ENCODE measurements around the gene PTPA. TPM values are rescaled to one million over a fixed set of nuclear protein-coding genes. Genes with fewer than 3 reads are reported as not detected.

The PTPA gene
- total and polyA plus RNA-seq, 2 of the 4 experiments (the other 2 are of a cell fraction), result 124 to 149 TPM

DNA sequence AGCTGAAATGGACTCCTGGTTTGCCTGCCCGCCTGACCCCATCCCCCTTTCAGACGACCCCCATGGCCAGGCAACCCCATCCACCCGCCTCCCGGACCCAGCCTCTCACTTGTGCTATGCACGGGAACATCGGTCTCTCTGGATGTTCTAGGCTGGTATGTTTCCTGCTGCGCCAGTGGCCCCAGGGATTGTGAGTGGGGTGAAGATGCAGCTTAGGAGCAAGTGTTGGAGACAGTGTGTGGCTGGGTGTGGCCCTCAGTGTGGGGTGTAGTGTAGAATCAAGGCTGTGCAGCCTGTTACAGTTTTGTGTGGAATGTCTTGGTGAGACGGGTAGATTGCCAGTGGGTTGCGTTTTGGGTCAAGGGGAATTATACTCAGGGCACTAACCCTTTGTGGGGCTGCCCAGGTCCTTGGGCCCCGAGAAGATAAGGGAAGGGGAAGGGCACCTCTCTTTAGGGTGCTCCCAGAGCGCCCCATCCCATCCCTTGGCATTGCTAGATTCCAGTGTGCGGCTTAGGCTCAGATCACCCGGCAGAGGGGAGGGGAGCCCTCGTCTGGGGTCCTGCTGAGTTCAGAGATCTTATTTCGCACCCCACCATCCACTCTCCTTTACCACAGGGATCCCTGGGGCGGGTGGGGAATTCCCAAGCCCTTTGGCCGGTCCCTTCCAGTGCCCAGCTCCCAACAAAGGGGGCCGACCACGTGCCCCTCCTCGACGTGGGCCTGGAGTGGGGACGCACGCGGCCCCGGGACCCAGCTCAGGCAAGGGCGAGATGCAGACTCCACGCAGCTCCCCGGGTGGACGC, 62.3 kb downstream of the PTPA start:
- H2BK20ac ChIP-seq (ENCODE audit: low read depth, low read length), result peak overlapping the region; percentile 72
- H2AK5ac ChIP-seq (ENCODE audit: low read depth, low read length), result peak overlapping the region; percentile 99
- BruUV-seq (replicated peaks), result no TSS peak
- H3K27ac ChIP-seq (ENCODE audit: insufficient read depth, low read length), result peak overlapping the region; percentile 55
- peak overlapping the region; percentile 93 for H4K91ac ChIP-seq (ENCODE audit: insufficient read depth, low read depth, low read length)
- H2AFZ ChIP-seq (replicated peaks; ENCODE audit: low read length, poor library complexity), result peak overlapping the region; percentile 88
- peaks cover 16% of the 10 kb centered on the region for H4K20me1 ChIP-seq (ENCODE audit: insufficient read depth, low read length)
- TF ChIP-seq, protein P1, sequence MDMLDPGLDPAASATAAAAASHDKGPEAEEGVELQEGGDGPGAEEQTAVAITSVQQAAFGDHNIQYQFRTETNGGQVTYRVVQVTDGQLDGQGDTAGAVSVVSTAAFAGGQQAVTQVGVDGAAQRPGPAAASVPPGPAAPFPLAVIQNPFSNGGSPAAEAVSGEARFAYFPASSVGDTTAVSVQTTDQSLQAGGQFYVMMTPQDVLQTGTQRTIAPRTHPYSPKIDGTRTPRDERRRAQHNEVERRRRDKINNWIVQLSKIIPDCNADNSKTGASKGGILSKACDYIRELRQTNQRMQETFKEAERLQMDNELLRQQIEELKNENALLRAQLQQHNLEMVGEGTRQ (IDR thresholded peaks at IDR 0.05; ENCODE audit: low read depth, low read length), result peak; percentile 48; the same call in 1 of the 2 replicates
- no peak for TF ChIP-seq RCOR1 (IDR thresholded peaks at IDR 0.05; ENCODE audit: insufficient replicate concordance, low read length)
- peak overlapping the region; percentile 96 for H3K4ac ChIP-seq (ENCODE audit: low read depth, low read length)
- dilution Hi-C loops (cut with HindIII; ENCODE audit: low sequenced_read_pairs, unreplicated experiment), result no loop called here
- H2AK9ac ChIP-seq (replicated peaks; ENCODE audit: low read depth, low read length, poor library complexity), result peak overlapping the region; percentile 82
- no peaks in the 10 kb centered on the region for H3K27me3 ChIP-seq (ENCODE audit: control insufficient read depth, insufficient read depth, low read length)
- H3K9me3 ChIP-seq (ENCODE audit: control insufficient read depth, insufficient read depth, low read length), result no peaks in the 10 kb centered on the region
- peak overlapping the region; percentile 73; the same call in 2 of the 3 replicates for H2BK15ac ChIP-seq (ENCODE audit: low read depth, low read length)
- H2BK5ac ChIP-seq (ENCODE audit: low read depth, low read length, poor library complexity, severe bottlenecking), result peak overlapping the region; percentile 63
- H3K4me2 ChIP-seq (ENCODE audit: low read depth, low read length), result peak overlapping the region; percentile 55
- peak overlapping the region; percentile 93 for H2BK120ac ChIP-seq (ENCODE audit: low read depth, low read length)
- H3K23ac ChIP-seq (ENCODE audit: low read depth, low read length), result peak overlapping the region; percentile 86
- no peak for DNase-seq
- intact Hi-C loops (cut with micrococcal nuclease), result loop anchor here (1.0 to 5.0 kb wide), 6 partner anchors 30 to 438 kb away; no protein-coding TSS in a partner anchor
- peak overlapping the region; percentile 57 for H4K5ac ChIP-seq (ENCODE audit: low read depth, low read length)
- H3K56ac ChIP-seq (ENCODE audit: extremely low read depth, insufficient read depth, low read length), result 0 out of 2 replicates have a peak overlapping the region, but pooled peaks have one; percentile 26
- peak overlapping the region; percentile 79 to 90 for H4K8ac ChIP-seq (ENCODE audit: low read depth in 2 of 2, low read length in 2 of 2)
- peak overlapping the region; percentile 8; the same call in 1 of the 2 replicates for H3K4me3 ChIP-seq (ENCODE audit: insufficient read depth, low read depth, low read length)
- H3K36me3 ChIP-seq (ENCODE audit: control insufficient read depth, insufficient read depth, low read length), result peaks cover 4% of the 10 kb centered on the region; the same call in 1 of the 2 replicates
- in situ Hi-C loops (cut with MboI; ENCODE audit: low sequenced_read_pairs), result no loop called here
- POLR2A ChIA-PET (ENCODE audit: unreplicated experiment), result interaction anchor here (1.1 to 2.1 kb wide), 5 partner anchors 31 to 397 kb away, joined by 3 to 17 read pairs (median 12); no protein-coding TSS in a partner anchor
- CTCF ChIA-PET, result interaction anchor here (0.6 to 4.1 kb wide), 13 partner anchors 12 to 447 kb away, joined by 3 to 21 read pairs (median 3); partner anchors contain the start of gene C9orf50
- H3K4me1 ChIP-seq (ENCODE audit: control insufficient read depth, insufficient read depth, low read length), result peaks cover 21% of the 10 kb centered on the region
- peak overlapping the region; percentile 53 for H3K9ac ChIP-seq (ENCODE audit: low read depth, low read length)
- 3% methylated on average over 14 of the region's 29 CpGs; no CpG with 5 or more reads in 1 of the 2 experiments for WGBS, 2 experiments (ENCODE audit: extremely low coverage in 2 of 2, insufficient read length in 1 of 2)
- no peak; the same call in 1 of the 2 replicates for ATAC-seq (ENCODE audit: low read depth)
- peak overlapping the region; percentile 59 for H3K14ac ChIP-seq (replicated peaks; ENCODE audit: low read depth, low read length)
- peaks cover 6 to 20% of the 10 kb centered on the region in 2 experiments for H3K79me1 ChIP-seq (ENCODE audit: low read depth in 1 of 2, low read length in 2 of 2)
- peaks cover 7% of the 10 kb centered on the region for H3K9me1 ChIP-seq (ENCODE audit: insufficient read depth, low read length)
- H3K18ac ChIP-seq (ENCODE audit: low read depth, low read length), result peak overlapping the region; percentile 26

Measured in IMR-90 (cell line).